Measurements from ENCODE around the gene VPS8.
"Not testable (repeated sequence)": the region's sequence is repeated elsewhere in the genome, so short reads cannot be mapped to it uniquely, and the experiment has no call there.

VPS8 gene

DNA sequence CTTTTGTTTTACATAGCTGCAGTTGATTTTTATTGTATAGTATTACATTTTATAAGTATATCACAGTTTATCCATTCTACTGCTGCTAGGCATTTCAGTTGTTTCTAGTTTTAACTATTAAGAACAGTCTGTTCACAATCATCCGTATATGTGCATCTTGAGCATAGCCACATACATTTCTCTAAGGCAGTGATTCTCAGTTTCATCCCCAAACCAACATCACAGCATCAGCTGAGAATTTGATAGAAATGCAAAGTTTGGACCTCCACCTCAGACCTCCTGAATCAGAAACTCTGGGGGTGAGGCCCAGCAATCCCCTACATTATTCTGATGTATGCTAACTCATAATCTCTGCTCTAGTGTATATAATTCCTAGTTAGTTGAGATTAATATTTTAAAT, 120.8 kb downstream of the VPS8 start:
- DNase-seq = no peak

DNA sequence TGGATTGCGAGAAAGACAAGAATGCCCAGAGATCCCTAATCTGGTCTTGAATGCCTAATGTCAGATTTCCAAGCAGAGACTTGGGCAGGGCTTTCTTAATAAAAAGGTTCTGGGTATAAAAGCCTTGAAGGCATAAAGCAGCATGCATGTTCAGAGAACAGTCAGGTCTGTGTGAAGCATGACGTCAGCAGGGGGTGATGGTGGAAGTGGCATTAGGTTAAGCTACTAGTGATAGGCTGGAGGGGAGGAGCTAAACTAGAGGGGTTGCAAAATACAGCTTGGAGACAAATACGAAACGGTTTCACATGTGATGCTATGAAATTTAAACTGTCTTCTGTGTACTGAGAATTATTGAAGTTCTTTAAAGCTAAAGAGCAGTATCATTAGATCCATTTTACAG, 125.6 kb downstream of the VPS8 start:
- DNase-seq = no peak

DNA sequence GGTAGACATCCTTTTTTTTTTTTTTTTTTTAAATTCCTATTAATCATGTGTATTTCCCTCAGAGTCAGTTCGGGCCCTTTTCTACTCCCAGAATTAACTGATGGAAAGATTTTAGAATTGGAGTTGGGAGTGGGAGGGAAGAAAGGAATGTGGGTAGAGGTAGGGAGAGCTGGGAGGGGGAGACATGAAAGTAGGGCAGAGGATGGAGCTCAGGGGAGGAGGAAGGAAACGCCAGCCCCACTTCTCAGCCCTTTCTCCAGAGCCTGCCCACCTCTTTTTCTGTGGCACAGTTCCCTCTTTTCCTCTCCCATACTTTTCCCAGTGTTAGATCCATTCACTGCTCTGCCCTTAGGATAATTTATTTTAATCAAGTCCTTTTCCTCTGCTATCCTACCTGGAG, 129.4 kb downstream of the VPS8 start:
- no peak for DNase-seq

DNA sequence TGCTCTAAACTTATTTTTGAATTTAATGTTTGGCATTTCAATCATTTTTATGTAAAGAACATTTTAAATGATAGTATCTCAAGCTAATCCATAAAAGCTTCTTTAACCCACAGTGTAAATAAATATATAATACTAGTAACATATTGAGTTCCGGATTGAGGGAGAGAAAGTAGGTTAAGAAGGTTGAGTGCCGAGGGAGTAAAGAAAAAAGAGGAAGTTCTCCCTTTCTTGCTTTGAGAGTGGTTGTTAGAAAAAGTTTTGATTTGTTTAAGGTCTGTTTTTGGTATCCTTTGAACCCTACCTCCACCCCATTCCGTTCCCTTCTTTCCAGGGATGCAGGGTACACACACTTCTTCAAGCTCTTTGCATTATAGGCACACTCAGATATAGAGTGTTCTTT, 130.8 kb downstream of the VPS8 start:
- no peak for DNase-seq

DNA sequence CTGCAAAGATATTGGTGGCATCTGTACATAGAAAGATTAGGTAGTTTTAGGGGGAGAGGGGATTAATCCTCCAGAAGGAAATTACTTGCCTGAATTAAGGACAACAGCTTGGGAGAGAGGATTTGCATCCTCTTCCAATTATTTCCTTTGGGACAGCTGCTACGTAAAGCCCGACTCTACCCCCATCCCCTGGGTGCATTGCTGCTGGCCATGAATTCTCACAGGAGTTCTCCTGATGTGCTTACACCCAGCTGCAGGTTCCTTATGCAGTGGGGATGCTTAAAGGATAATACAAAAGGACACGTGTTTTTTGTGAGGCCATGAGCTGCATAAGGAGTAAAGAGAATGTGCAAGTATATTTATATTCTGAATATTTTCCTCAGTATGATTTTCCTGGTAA, 132.3 kb downstream of the VPS8 start:
- DNase-seq = no peak

DNA sequence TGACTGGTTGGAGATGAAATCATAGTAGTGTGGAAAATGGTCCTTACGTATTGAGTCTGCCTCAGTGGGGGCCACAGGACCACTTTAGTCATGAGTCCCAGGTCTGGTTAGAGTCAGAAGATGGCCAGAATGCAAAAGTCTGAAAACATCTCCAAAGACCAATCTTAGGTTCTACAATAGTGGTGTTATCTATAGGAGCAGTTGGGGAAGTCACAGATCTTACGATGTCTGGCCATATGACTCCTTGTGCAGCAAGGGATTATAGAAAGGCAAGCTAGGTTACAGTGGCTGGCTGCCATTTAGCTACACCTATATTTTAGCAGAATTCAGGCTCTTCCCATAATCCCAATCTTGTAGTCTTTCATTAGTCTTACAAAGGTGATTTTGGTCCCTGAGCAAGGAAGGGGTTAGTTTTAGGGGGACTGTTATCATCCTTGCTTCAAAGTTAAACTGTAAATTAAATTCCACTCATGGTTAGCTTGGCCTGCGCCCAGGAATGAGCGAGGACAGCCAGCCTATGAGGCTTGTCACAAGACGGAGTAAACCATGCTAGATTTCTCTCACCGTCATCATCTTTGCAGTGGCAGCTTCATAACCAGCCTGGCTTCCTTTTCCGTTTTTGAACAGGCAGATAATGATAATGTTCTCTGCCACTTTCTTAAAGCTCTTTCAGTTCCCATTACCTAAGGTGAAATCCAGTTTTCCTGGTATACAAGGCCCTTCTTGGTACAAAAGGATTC, 134.1 kb downstream of the VPS8 start:
- no peak for DNase-seq

DNA sequence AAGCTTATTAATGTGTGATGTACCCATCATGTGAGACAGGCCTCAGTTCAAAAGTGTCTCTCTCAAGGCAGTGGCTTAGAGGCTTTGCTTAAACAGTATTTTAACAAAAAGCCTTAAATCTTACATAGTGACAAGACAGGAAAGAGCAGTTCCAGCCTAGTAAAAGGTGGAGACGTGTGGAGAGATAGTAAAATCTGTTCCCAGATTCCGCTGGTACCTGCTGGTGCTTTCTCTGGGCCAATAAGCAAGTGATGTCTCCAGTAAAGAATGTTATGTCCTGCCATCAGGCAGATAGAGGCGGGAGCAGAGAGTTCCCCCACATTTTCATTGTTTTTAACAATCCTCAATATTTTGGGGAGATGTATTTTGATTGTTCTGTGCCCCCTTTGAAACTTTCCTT, 135.0 kb downstream of the VPS8 start:
- no peak for DNase-seq

DNA sequence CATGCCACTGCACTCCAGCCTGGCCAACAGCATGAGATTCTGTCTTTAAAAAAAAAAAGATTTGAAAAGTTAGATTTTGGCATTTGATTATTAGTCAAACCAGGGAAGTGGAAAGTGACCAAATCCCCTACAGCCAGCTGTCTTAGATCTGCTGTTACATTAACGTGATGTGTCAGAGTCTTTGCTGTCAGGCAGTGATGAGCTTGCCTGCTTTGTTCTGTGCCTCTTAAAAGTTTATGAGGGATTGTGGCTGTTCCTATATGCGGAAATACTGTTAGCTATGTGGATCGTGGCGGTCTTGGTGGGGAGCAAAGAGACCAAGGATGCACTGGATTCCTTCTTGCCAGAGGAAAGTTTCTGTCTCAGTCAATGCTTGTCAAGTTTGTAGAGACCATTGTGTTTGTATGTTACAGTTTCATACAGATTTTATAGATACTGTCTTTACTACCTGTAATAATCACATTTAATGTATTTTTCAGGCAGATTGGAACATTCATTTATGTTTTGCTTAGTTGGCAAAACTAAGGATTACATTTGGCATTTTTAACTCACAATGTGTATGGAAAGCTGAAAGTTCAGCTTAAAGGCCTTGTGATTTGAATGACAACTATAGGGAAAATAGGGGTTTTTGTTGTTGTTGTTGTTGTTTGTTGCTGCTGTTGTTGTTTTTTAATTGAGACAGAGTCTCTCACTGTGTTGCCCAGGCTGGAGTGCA, 137.4 kb downstream of the VPS8 start:
- no peak for DNase-seq

DNA sequence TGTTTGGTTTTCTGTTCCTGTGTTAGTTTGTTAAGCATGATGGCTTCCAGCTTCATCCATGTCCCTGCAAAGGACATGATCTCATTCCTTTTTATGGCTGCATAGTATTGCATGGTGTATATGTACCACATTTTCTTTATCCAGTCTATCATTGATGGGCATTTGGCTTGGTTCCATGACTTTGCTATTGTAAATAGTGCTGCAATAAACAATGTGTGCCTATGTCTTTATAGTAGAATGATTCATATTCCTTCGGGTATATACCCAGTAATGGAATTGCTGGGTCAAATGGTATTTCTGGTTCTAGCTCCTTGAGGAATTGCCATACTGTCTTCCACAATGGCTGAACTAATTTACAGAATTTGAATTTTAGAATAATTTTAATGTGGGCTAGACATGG, 138.8 kb downstream of the VPS8 start:
- DNase-seq = not testable (repeated sequence)

DNA sequence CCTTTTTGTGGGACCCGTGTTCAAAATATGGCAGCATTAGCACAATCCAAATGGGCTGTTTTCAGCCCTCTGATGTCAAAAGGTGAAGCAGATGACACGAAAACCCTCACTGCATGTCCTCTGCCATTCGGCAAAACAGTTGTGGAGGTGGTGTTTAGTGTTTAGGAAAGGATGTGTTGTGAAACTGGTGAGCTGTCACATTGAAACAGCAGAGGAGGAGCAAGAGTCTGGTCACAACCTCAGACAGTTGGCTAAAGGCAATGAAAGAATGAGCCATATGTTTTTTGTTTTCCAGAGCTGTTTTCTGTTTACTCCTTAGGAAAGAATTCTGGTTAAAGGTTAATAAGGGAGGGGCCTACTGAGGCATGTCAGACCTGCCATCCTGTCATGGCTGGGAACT, 140.7 kb downstream of the VPS8 start:
- peak; percentile 10 for DNase-seq

DNA sequence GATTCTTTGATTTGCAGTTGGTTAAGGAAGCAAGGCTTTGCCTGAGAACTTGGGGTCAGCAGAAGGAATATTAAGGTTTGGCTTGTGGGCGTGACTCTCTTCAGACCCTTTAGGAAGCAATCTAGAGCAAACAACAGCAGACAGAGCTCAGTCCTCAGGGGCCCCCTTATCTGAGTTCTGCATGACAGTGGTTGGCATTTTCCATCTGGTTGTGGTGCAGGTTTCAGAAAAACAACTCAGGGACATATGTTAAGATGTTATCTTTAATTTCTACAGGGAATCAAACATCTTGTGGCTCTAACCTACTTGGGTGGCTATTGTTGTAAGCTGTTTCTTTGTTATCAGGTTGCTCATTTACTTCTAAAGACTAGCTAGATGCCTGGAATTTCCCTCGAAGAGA, 141.4 kb downstream of the VPS8 start:
- no peak for DNase-seq

DNA sequence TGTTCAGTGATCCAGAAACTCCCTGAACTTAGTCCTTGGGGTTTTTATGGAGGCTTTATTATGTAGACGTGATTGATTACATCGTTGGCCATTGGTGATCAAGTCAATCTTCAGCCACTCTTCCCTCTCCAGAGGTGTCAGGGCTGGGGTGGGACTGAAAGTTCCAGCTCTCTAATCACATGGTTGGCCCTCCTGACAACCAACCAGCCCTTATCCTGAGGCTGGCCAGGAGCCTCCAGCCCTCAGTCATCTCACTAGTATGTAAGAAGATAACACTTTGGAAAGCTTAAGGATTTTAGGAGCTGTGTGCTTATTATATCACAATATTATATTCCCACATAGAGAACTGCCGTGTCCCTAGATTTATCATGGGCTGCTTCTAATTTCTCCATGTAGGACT, 142.3 kb downstream of the VPS8 start:
- DNase-seq = no peak

DNA sequence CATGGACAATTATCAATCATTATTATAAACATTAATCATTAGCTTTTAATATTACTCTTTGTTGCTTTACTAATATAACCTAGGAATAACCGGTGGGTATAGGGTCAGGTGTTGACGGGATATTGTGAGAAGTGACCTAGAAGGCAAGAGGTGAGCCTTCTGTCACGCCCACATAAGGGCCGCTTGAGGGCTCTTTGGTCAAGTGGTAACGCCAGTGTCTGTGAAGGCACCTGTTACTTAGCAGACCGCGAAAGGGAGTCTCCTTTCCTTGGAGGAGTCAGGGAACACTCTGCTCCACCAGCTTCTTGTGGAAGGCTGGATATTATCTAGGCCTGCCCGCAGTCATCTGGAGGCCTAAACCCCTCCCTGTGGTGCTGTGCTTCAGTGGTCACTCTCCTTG, 142.9 kb downstream of the VPS8 start:
- not testable (repeated sequence) for DNase-seq

DNA sequence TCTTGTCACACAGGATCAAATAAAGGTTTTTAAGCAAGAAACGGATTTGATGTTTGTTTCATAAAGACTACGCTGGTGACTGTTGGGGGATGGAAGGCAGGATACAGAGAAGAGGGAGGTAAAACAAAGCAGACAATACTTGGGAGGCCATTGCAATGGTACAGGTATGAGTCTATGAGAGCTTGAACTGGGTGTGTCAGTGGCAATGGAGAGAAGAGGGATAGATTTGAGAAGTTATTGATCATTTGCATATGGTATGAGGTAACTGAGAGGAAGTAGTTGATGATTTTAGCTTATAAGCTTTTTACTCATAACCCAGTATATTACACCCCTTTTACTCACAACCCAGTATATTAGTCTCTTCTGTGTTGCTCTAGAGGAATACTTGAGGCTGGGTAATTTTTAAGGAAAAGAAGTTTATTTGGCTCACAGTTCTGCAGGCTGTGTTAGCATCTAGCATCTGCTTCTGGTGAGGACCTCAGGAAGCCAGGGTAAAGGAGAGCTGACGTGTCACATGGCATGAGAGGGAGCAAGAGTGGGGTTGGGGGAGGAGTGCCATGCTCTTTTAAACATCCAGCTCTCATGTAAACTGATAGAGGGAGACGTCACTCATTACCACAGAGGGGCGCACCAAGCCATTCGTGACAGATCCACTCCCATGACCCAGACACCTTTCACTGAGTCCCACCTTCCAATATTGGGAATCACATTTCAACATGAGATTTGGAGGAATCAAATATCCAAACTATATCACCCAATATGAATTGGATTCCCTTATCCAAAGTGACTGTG, 153.9 kb downstream of the VPS8 start:
- peak; percentile 2 for DNase-seq

DNA sequence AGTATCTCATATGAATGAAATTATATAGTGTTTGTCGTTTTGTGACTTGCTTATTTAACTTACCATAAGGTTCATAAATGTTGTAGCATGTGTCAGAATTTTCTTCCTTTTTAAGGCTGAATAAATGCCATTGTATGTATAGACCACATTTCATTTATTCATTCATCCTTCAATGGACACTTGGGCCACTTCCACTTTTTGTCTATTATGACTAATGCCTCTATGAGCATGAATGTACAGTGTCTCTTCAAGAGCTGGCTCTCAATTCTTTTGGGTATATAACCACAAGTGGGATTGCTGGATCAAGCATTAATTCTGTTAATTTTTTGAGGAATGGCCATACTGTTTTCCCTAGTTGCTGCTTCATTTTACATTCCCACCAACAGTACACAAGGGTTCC, 156.1 kb downstream of the VPS8 start:
- no peak for DNase-seq

DNA sequence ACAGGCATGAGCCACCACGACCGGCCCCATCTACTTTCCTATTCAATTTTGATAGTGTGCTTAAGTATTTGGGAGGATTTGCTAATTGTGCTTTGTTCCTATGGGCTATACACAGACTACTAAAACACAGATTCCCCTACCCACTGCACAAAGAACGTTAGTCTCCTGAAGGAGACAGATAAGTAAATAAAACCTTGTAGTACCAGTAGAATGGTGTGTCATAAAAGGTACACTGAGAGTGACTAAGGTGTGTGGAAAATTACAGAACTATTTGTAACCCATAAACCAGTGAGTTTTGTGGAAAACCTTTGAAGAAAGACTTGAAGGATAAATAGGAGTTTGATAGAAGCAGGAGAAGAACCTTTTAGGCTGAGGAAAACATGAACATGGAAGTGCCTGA, 158.2 kb downstream of the VPS8 start:
- DNase-seq = no peak

DNA sequence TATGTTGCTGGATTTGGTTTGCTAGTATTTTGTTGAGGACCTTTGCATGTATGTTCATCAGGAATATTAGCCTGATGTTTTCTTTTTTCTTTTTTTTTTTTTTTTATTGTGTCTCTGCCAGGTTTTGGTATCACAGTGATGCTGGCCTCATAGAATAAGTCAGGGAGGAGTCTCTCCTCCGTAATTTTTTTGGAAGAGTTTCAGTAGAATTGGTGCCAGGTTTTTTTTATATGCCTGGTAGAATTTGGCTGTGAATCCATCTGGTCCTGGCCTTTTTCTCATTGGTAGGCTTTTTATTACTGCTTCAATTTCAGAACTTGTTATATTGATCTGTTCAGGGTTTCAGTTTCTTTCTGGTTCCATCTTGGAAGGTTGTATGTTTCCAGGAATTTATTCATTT, 165.8 kb downstream of the VPS8 start:
- no peak for DNase-seq

DNA sequence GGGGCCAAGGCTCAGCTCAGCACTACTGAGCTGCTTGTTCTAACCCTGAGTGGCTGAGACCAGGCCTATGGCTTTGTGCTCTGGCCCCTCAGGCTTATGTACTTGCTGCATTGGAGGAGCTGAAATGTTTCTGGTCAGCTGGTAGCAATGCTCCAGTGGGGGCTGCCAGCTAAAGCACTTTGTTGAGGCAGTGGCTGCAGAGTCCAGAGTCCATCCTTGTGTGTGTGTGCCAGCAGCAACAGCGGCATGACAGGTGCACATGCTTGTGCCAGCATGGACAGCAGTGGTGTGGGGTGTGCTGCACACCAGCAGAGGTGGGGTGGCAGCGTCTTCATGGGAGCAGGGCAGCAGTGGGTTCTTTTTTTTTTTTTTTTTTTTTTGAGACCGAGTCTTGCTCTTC, 169.1 kb downstream of the VPS8 start:
- DNase-seq = no peak

DNA sequence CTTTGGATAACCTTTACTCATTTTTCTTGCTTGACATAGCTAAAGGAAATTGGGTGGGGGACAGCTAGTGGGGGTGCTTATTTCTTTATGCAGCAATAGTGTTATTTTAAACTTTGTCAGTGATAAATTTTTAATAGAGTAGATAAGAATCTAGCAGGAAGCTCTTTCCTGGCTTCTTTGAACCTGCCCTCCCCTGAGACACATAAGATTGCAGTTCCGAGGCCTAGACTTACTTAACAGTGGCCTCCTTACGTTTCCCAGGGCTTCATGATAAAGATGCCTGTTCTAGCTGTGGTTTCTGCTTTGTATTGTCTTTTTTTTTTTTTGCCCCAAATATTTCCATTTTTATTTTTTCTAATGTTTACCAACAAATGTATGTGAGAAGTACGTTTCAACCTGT, 170.1 kb downstream of the VPS8 start:
- DNase-seq = no peak

DNA sequence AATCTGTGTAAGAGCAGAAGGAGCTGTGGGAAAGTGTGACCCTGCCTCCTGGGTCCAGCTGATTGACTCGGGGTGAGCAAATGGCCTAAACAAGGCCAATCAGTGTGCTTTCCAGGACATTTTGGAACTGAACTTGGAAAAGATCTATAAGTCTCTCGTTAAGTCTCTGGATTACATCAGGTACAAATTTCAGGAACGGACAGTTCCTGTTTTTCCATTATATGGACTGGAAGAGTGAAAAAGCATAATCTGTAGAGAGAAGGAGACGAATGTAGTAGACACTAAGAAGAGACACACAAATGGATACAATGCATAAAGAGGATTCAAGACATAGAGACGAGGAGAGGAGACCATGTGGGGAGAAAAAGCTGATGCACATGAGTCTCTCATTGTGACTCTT, 173.6 kb downstream of the VPS8 start:
- no peak for DNase-seq

DNA sequence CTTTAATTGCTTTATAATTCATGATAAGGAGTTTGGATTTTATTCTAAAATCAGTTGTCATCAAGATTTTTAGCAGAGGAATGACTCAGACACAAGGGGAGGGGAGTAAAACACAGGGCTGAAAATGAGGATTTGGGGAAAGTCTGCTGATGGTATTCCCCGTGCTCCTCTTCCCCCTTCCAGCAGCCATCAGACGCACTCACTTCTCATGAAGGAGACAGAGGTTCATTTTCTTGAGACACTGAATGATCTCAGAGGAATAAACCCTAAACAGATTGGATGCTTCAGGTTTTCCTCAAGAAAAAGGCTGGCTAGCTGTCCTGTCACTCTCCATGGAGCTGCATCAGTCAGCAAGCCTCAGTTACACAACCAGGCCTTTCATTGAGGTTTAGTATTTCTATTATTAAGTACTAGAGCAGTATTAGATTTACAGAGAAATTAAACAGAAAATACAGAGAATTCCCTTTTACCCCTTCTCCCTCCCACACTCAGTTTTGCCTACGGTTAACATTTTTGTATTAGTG, 174.5 kb downstream of the VPS8 start:
- no peak for DNase-seq

DNA sequence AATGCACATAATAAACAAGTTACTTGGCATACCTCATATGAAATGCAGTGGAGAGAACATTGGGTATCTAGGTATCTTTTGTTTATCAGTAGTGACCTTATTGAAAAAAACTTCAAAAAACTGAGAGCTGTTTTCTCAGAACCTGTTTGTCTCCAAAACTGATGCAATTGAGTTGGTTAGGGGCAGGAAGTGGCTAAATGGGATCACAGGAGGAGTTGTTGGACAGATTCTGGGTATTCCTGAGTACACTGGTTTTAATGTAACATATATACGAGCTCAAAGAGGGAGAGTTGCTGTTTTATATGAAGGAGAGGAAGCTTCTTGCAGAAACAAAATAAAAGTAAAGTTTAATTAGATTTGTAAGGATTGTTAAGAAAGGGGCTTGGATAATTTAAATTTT, 181.4 kb downstream of the VPS8 start:
- DNase-seq = no peak

DNA sequence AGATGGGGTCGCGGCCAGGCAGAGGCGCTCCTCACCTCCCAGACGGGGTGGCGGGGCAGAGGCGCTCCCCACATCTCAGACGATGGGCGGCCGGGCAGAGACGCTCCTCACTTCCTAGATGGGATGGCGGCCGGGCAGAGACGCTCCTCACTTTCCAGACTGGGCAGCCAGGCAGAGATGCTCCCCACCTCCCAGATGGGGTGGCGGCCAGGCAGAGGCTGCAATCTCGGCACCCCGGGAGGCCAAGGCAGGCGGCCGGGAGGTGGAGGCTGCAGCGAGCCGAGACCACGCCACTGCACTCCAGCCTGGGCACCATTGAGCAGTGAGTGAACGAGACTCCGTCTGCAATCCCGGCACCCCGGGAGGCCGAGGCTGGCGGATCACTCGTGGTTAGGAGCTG, 191.9 kb downstream of the VPS8 start:
- DNase-seq = not testable (repeated sequence)

DNA sequence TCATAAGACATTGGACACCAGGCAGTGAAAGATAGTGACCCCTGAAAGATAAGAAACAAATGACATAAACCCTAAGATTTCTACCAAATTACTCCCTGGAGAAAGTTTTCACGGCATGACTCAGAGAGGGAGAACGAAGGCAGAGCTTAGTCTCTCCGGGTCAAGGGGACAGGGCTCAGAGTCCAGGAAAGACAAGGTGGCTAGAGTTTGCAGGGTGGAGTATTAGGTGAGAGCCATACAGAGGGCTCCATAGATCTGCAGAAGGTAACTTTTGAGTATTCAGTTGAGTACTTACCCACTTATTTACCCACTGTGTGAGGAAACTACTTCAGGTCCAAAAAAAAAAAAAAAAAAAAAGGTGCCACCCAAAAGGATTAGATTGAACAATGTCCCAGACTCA, 197.7 kb downstream of the VPS8 start:
- no peak for DNase-seq
